HG03439 (cell line): ENCODE measurements around the gene TTBK1.

ENCODE experiments used
- ATAC-seq: cut with Tn5 transposase; IDR thresholded peaks from one replicate; pipeline ENCODE4 v1.9.1; 2021; ENCODE audit warnings: mild to moderate bottlenecking, moderate library complexity; ENCODE audit not compliant: unreplicated experiment

The TTBK1 gene

DNA sequence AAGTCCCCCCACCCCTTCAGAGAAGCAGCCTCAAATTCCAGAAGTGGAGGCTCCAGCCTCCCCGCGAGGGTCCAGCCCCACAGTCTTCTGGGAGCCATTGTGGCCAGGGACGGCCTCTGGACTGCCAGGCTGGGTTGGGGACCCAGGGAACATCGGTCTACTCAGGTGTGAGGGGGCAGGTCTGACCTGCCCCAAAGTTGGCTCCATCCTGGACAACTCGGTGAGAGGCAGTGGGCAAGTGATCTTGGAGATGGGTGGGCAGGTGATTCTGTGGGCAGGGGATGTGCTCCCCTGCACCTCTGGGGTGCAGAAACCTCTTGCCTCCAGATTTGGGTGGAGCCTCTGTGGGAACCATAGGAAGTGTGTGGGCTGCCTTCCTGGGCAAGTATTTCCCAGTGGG lies 42.6 kb downstream of the TTBK1 start:
- no peak for ATAC-seq

DNA sequence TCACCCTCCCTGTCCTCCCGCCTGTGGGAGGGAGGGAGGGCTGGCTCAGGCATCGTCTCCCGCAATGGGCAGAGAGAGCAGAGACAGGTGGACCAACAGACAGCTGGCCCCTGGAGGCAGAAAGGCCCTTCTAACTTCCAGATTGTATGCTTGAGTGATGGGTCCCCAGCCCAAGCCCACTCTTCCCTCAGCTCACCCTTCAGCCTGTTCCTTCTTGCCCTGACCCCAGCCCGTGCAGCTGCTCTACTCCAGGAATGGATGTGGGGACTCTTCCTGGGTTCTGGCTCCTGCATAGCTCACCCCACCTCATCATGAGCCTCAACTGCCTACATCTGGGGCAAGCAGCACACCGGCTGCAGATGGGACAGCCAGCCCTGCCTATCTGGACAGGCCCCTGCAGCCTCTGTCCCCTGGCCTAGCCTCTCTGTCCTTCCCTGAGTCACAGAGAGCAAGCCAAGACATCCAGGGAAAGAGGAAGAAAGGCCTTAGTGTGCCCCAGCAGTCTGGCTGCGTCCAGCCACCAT lies 43.2 kb downstream of the TTBK1 start:
- ATAC-seq = no peak

DNA sequence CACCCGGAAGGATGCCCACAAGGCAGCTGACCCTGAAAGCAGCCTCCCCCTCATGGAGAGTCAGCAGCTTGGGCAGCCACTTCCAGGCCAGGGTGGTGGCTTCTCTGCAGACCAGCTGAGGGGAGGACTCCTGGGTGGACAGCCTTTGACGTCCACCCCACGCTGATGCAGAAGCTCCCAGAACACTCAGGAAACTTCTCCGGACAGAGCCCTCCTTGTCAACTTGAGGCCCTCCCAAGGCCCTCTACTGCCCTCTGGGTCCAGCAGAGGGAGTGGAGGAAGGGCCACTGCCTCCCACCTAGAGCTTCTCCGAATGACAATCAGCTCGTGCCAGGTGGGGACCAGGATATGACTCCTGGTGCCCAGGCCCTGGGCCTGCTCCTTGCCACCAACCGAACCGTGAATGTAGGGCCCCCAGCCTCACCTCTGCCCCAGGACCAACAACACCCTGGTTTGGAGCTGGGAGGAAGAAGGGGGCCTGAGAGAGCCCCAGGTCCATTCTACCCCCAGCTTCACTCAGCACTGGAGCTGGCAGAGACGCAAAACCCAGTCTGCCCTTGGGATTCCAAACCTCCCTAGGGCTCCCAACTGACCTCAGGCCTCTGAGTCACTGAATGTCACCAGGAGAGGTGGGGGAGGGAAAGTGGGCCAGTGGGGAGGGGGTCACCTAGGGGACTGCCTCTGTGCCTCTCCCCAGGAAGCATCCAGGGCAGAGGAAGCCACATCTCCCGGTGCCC lies 43.9 kb downstream of the TTBK1 start:
- no peak for ATAC-seq

GRCh38 chr6:43287717-43288679 lies 44.7 kb downstream of the TTBK1 start:
- ATAC-seq = no peak

DNA sequence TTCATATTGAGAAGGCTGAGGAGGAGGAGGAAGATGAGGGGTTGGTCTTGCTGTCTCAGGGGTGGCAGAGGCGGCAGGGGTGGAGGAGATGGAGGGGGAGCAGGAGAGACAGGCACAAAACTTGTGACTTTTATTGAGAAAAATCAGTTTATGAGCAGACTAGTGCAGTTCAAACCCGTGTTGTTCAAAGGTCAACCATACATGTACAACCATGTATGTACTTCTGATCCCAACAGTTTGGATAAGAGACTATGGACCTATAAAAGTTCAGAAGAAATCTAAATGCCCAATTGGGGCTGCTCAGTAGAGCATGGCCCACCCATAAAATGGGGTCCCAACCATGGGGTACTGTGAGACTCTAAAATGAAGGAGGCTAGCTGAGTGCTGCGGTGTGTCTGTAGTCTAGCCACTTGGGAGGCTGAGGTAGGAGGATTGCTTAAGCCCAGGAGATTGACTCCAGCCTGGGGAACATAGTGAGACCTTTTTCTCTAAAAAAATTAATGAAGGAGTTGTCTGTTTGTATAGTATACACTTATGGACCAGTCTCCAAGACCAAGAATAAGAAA lies 47.1 kb downstream of the TTBK1 start:
- no peak for ATAC-seq

DNA sequence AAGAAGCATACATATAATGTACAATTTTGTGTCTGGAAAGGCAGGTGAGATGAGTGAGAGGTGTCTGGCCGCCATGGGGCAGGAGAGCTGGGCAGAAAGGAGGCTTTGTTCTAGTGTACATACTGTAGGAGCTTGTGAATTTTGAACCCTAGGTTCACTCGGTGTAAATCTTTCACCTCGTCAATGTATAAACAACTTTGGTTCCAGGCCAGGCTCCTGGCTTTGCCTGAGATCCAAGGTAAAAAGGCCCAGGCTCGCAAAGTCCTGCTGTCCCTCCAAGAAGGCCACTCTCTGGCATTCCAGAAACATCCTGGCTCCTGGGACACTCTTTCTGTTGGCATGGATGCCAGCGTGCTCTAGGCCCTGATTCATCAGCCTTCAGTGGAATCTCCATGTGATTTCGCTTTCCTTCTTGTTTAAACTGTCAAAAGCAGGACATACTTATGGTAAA lies 47.6 kb downstream of the TTBK1 start:
- ATAC-seq = no peak

GRCh38 chr6:43291708-43292107 lies 48.4 kb downstream of the TTBK1 start:
- no peak for ATAC-seq

- no peak for ATAC-seq
Observed at GRCh38 chr6:43292341-43292740, 49.1 kb downstream of the TTBK1 start.

DNA sequence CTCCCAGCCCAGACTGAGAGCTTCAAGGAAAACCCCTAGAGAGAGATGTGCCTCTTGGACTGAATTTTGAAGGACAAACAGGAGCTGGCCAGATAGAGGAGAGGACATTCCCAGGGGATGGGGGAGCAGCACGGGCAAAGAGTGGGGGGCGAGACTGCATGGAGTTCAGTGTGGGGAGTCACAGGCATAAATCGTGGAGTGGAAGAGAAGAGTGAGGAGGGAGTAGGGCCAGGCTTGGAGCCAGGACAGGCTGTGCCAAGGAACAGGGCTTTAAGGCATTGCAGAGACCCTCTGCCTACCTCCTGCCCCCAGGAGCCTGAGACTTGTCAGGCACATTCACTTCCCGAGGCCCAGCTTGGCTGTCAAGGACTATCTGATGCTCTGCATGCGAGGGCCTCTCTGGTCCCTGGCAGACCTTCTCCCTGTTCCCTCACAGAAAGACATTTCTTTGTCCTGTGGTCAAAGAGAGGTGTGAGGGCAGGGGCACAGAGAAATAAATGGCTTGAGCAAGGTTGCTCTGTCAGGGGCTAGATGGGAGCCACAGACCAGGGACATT lies 49.6 kb downstream of the TTBK1 start:
- ATAC-seq = no peak

DNA sequence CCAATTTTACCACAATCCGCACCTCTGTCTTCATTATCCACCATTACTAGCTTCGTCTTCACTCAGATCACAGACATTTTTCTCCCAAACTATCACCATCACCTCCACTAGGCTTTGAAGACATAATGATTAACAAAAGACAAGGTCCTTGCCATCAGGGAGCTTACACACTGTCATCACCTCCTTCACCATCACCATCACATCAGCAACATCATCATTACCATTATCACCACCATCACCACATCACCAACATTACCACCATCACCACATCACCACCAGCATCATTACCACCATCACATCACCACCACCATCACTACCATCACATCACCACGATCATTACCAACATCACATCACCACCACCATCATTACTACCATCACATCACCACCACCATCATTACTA lies 50.4 kb downstream of the TTBK1 start:
- ATAC-seq = no peak

DNA sequence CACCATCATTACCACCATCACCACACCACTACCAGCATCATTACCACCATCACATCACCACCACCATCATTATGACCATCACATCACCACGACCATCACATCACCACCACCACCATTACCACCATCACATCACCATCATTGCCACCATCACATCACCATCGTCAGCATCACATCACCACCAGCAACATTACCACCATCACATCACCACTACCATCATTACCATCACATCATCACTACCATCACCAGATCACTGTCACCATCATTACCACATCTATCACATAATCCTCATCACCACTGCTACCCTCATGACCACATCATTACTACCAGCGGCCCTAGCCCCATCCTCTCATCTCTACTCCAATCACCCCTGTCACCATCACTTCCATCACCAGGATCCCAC lies 51.3 kb downstream of the TTBK1 start:
- no peak for ATAC-seq

DNA sequence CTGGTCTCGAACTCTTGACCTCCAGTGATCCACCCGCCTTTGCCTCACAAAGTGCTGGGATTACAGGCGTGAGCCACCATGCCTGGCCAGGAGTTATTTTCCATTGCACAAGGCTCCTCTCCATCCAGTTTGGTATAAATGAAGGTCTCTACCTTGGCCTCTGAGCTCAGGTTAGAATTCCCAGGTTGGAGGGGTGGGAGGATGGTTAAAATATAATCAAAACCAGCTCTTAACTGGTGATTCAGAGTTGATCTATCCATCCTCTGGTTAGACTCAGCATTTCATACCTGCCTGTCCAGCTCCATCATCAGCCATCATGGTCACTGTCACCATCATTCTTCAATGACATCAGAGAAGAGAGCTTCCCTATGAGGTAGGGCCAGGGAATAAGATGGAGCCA lies 52.2 kb downstream of the TTBK1 start:
- ATAC-seq = no peak

DNA sequence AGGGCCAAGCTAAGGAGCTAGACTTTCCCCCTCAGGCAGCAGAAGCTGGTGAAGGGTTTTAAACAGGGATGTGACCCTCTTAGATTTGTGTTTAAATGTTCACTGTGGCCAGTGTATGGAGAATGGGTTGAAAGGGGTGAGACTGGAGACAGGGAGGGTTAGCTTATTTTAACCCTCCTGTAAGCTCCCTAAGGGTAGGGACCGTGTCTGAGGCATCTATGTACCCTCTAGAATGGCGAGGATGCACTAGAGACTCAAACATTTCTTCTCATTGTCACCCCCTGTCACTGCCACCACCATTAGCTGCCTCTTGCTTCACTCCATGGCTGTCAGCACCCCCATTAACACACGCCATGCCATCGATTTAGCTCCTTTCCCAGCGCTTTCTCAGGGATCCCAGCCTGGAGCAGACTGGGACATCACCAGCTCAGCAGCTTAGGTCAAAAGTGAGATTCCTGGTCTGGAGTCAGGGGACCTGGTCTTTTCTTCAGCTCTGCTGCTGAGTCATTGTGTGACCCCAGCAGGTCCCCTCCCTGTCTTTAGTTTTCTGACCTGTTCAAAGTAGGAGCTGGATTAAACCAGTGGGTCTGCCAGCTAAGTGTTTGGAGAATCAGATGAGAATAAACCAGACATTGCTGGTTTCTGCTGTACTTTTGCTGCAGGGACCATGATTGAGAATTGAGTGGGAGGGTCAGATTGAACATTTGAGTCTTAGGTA lies 53.7 kb downstream of the TTBK1 start:
- no peak for ATAC-seq

- ATAC-seq = no peak
Observed at GRCh38 chr6:43297644-43298564, 54.6 kb downstream of the TTBK1 start, which contains the start of gene SLC22A7. Gene SLC22A7, plus strand, starts transcription at chr6:43298260. Its CDS starts 99 bp downstream, at chr6:43298359.

DNA sequence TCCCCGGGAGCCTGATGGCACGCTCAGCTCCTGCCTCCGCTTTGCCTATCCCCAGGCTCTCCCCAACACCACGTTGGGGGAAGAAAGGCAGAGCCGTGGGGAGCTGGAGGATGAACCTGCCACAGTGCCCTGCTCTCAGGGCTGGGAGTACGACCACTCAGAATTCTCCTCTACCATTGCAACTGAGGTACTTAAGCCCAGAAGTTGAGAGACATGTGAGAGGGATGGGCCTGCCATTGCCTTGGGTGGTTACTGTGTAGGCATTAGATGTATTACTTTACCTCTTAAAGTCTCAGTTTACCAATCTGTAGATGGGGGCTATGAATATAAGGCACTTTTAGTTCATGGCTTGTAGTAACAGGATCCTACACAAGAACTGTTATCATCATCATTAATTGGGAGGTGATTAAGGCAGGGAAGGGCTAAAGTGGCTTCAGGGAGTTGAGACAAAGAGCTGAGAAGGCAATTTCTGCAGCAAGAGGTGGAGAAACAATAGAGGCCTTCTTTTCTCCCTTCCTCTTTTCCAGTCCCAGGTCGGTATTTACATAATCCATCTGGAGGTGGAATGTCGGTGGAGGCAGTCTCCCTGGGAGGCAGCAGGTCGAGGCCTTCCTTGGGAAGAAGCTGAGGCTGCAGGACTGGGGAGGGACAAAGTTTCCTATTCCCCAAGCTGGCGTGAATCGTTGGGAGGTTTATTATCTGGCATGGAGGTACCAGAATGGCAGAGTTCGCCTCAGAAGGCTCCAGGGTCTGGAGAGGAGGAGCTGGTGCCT lies 55.5 kb downstream of the TTBK1 start:
- ATAC-seq = no peak

- no peak for ATAC-seq
Observed at GRCh38 chr6:43299338-43300293, 56.3 kb downstream of the TTBK1 start.

GRCh38 chr6:43301081-43301870 lies 58.0 kb downstream of the TTBK1 start:
- no peak for ATAC-seq
